Mesenchymal stem cell (in vitro differentiated cells and primary cell): ENCODE measurements around the gene TSPAN12.
"Not testable (repeated sequence)": the region's sequence is repeated elsewhere in the genome, so short reads cannot be mapped to it uniquely, and the experiment has no call there.

ENCODE experiments used
- DNase-seq: peaks from one replicate; pipeline ENCODE4 v3.0.0-alpha.2; 2013
- H2AFZ ChIP-seq: one replicate; pipeline ENCODE4 v1.6.1; 2013; ENCODE audit warnings: low read depth, mild to moderate bottlenecking, control low read depth, inconsistent platforms, low read length, moderate library complexity
- H2AK5ac ChIP-seq: 2 replicates; pipeline ENCODE4 v1.6.1; 2013; ENCODE audit warnings: low read length, moderate library complexity, mild to moderate bottlenecking, inconsistent platforms; ENCODE audit not compliant: severe bottlenecking
- H2BK120ac ChIP-seq: one replicate; pipeline ENCODE4 v1.6.1; 2013; ENCODE audit warnings: low read depth, mild to moderate bottlenecking, inconsistent platforms, low read length, moderate library complexity
- H2BK12ac ChIP-seq, 2 experiments: one replicate each; pipeline ENCODE4 v1.6.1; 2013; ENCODE audit warnings: inconsistent platforms in 2 of 2, low read length in 2 of 2, mild to moderate bottlenecking in 2 of 2, moderate library complexity in 2 of 2, control low read depth in 1 of 2
- H2BK15ac ChIP-seq: one replicate; pipeline ENCODE4 v1.6.1; 2013; ENCODE audit warnings: mild to moderate bottlenecking, low read depth, inconsistent platforms; ENCODE audit not compliant: poor library complexity, severe bottlenecking
- H2BK5ac ChIP-seq: 2 replicates; pipeline ENCODE4 v1.6.1; 2013; ENCODE audit warnings: low read depth, mild to moderate bottlenecking, low read length, control low read depth, inconsistent platforms; ENCODE audit not compliant: poor library complexity, severe bottlenecking
- H3K14ac ChIP-seq, 2 experiments: one replicate each; pipeline ENCODE4 v1.6.1; 2013; ENCODE audit warnings: inconsistent platforms in 2 of 2, low read length in 2 of 2, control low read depth in 1 of 2, mild to moderate bottlenecking in 1 of 2, moderate library complexity in 1 of 2
- H3K18ac ChIP-seq, 2 experiments: one replicate each; pipeline ENCODE4 v1.6.1; 2013; ENCODE audit warnings: inconsistent platforms in 2 of 2, low read length in 2 of 2, control low read depth in 1 of 2, low read depth in 1 of 2, mild to moderate bottlenecking in 1 of 2
- H3K23ac ChIP-seq, 2 experiments: one replicate each; pipeline ENCODE4 v1.6.1; 2013; ENCODE audit warnings: inconsistent platforms in 2 of 2, low read length in 2 of 2, mild to moderate bottlenecking in 2 of 2, moderate library complexity in 2 of 2, control low read depth in 1 of 2
- H3K27ac ChIP-seq: 2 replicates; pipeline ENCODE4 v1.5.1; 2013; ENCODE audit warnings: mild to moderate bottlenecking, moderate library complexity, low read length, control low read depth, inconsistent platforms; ENCODE audit not compliant: poor library complexity, severe bottlenecking
- H3K27me3 ChIP-seq, 2 experiments: 2 replicates each; pipeline versions ENCODE4 v1.6.1 to v1.7.0; 2013; ENCODE audit warnings: low read length in 2 of 2, mild to moderate bottlenecking in 2 of 2, moderate library complexity in 2 of 2, control low read depth in 1 of 2, inconsistent platforms in 1 of 2; ENCODE audit not compliant: control insufficient read depth in 1 of 2, insufficient read depth in 1 of 2
- H3K36me3 ChIP-seq, 2 experiments: 2 replicates each; pipeline versions ENCODE4 v1.6.1 to v1.7.0; 2013; ENCODE audit warnings: low read length in 2 of 2, control low read depth in 1 of 2, inconsistent platforms in 1 of 2, low read depth in 1 of 2, mild to moderate bottlenecking in 1 of 2; ENCODE audit not compliant: insufficient read depth in 2 of 2, control insufficient read depth in 1 of 2
- H3K4ac ChIP-seq, 2 experiments: one replicate each; pipeline ENCODE4 v1.6.1; 2013; ENCODE audit warnings: inconsistent platforms in 2 of 2, low read length in 2 of 2, mild to moderate bottlenecking in 2 of 2, moderate library complexity in 2 of 2, control low read depth in 1 of 2, low read depth in 1 of 2
- H3K4me1 ChIP-seq: 2 replicates; pipeline ENCODE4 v1.6.1; 2013; ENCODE audit warnings: low read depth, low read length, control low read depth; ENCODE audit not compliant: control insufficient read depth, insufficient read depth
- H3K4me2 ChIP-seq: 2 replicates; pipeline ENCODE4 v1.6.1; 2013; ENCODE audit warnings: low read length, mild to moderate bottlenecking, inconsistent platforms; ENCODE audit not compliant: poor library complexity, severe bottlenecking
- H3K4me3 ChIP-seq, 2 experiments: 2 replicates each; pipeline versions ENCODE4 v1.5.1 to v1.7.0; 2013; ENCODE audit warnings: low read length in 2 of 2, mild to moderate bottlenecking in 2 of 2, control low read depth in 1 of 2, low read depth in 1 of 2; ENCODE audit not compliant: insufficient read depth in 1 of 2
- H3K79me1 ChIP-seq: replicated peaks from 2 replicates; pipeline ENCODE4 v1.6.1; 2013; ENCODE audit warnings: mild to moderate bottlenecking, control low read depth, low read length, inconsistent platforms; ENCODE audit not compliant: poor library complexity, severe bottlenecking
- H3K9ac ChIP-seq: 2 replicates; pipeline ENCODE4 v1.7.0; 2013; ENCODE audit warnings: mild to moderate bottlenecking, low read length, moderate library complexity
- H3K9me3 ChIP-seq: 2 replicates; pipeline ENCODE4 v1.7.0; 2013; ENCODE audit warnings: mild to moderate bottlenecking, low read length; ENCODE audit not compliant: control insufficient read depth
- H4K8ac ChIP-seq: one replicate; pipeline ENCODE4 v1.6.1; 2013; ENCODE audit warnings: inconsistent platforms, mild to moderate bottlenecking, low read length, moderate library complexity
- H4K91ac ChIP-seq: one replicate; pipeline ENCODE4 v1.6.1; 2013; ENCODE audit warnings: mild to moderate bottlenecking, low read length, inconsistent platforms
- WGBS: methylation state at CpG from one replicate; pipeline ENCODE4 v1.1.7; 2013; ENCODE audit warnings: mixed read lengths; 5-methylcytosine and 5-hydroxymethylcytosine counted together

TSPAN12 gene

DNA sequence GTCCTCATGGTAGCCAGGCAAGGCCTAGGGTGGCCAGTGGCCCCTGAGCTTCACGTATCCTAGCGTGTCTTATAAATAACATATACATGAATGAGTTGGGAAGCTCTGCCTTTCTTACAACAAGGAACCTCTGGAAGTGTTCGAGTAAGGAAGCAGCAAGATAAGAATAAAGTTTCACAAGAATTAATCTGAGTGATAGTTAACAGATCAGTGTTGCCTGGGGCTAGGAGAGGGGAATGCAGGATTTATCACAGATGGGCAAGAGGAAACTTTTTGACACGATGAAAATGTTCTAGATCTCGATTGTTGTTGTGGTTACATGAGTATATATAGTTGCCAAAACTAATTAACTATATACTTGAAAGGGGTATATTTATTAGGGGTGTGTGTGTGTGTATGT lies 74.2 kb downstream of the TSPAN12 start:
- WGBS = 84% methylated on average over 4 of the region's 5 CpGs
- Histone ChIP-seq H3K9me3 (no peaks in the 10 kb centered on the region), H3K36me3 (no peaks in the 10 kb centered on the region), H2BK5ac (no peak overlapping the region), H3K27me3 (no peaks in the 10 kb centered on the region), H2AK5ac (no peak overlapping the region), H3K4me3 (no peak overlapping the region), H4K91ac (no peak overlapping the region), H2AFZ (no peak overlapping the region), H2BK120ac (no peak overlapping the region), H3K14ac (no peak overlapping the region), H3K79me1 (no peaks in the 10 kb centered on the region), H3K4me1 (no peaks in the 10 kb centered on the region), H2BK12ac (no peak overlapping the region), H3K27ac (no peak overlapping the region), H3K9ac (no peak overlapping the region), H4K8ac (no peak overlapping the region), H3K23ac (no peak overlapping the region), H3K4ac (no peak overlapping the region), H3K18ac (no peak overlapping the region), H3K4me2 (no peak overlapping the region), H2BK15ac (no peak overlapping the region)
- DNase-seq = no peak

DNA sequence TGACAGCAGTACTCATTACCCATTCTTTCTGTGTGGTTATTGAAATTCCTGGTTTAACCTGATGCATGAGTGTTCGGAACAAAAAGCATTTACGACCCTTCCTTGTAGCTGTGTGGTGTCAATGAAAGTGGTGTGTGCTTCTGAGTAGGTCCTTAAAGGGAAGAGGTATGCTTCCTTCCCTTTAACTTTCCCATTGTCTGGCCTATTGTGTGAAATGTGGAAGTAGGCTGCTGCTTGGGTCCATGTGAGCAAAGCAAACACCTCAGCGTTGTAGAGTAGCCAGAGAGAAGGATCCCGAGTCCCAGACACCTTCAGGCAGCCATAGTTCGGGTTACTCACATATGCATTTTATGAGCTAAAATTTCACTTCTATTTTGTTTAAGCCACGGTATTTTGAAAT lies 74.7 kb downstream of the TSPAN12 start:
- Histone ChIP-seq H2AK5ac (no peak overlapping the region), H3K9me3 (no peaks in the 10 kb centered on the region), H2BK15ac (no peak overlapping the region), H4K91ac (no peak overlapping the region), H3K14ac (no peak overlapping the region), H2BK5ac (no peak overlapping the region), H3K4me1 (no peaks in the 10 kb centered on the region), H3K79me1 (no peaks in the 10 kb centered on the region), H3K27ac (no peak overlapping the region), H3K4ac (no peak overlapping the region), H2AFZ (no peak overlapping the region), H3K18ac (no peak overlapping the region), H3K9ac (no peak overlapping the region), H3K36me3 (no peaks in the 10 kb centered on the region), H3K4me2 (no peak overlapping the region), H4K8ac (no peak overlapping the region), H3K23ac (no peak overlapping the region), H2BK120ac (no peak overlapping the region), H3K4me3 (no peak overlapping the region), H3K27me3 (no peaks in the 10 kb centered on the region), H2BK12ac (no peak overlapping the region)
- WGBS = 89% methylated on average over 6 of the region's 6 CpGs
- no peak for DNase-seq

DNA sequence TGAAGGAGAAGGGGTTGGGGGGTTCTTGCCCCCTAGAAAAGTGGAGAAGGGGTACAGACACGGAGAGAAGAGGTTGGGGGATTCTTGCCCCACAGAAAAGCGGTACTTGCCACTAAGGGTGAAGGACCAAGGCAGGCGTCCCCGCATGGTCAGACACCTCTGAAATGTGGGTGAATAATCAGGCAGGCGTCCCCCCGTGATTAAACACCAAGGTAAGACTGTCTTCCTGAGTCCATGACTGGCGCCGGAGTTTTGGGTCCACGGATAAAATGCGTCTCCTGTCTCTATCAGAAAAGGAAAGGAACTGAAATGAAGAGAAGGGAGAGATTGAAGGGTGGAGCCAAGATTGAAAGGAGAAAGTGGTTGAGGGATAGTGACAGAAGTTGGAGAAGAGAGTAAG lies 76.0 kb downstream of the TSPAN12 start:
- not testable (repeated sequence) for H3K79me1 ChIP-seq, H3K4me2 ChIP-seq, H3K9me3 ChIP-seq, H3K4me1 ChIP-seq, H3K36me3 ChIP-seq, H2AK5ac ChIP-seq, H3K4me3 ChIP-seq, H3K27me3 ChIP-seq, H3K14ac ChIP-seq, H4K91ac ChIP-seq, H3K18ac ChIP-seq, H4K8ac ChIP-seq, H2BK12ac ChIP-seq, H2BK15ac ChIP-seq, DNase-seq, H2AFZ ChIP-seq, H2BK120ac ChIP-seq, H3K4ac ChIP-seq, H3K27ac ChIP-seq, H3K9ac ChIP-seq, H3K23ac ChIP-seq, H2BK5ac ChIP-seq
- WGBS = 98% methylated on average over 10 of the region's 10 CpGs

DNA sequence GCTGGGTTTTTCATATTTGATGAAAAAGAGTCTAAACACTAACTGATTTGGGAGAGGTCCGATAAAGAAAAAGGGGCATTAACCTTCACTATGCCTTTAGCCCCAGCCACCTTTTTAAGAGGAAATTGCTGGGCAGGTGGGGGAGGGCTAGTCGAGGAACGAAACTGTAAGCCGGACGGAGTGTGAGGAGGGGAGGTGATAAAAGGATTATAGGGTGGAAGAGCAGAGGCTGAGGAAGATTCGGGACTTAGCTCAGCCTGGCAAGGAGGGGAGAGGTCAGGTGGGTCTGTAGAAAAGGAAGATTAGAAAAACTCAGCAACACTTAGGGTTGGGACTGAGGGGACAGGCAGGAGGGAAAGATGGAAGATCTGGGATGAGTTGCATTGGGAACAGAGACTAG lies 77.0 kb downstream of the TSPAN12 start:
- no peak overlapping the region for H3K9ac ChIP-seq
- no peak overlapping the region for H3K27ac ChIP-seq
- H2BK12ac ChIP-seq = no peak overlapping the region
- 44% methylated on average over 5 of the region's 6 CpGs for WGBS
- no peaks in the 10 kb centered on the region for H3K4me1 ChIP-seq
- no peaks in the 10 kb centered on the region for H3K36me3 ChIP-seq
- no peak overlapping the region for H2AFZ ChIP-seq
- H3K27me3 ChIP-seq = no peaks in the 10 kb centered on the region
- H4K8ac ChIP-seq = no peak overlapping the region
- no peak overlapping the region for H2BK5ac ChIP-seq
- H3K23ac ChIP-seq = no peak overlapping the region
- no peak overlapping the region for H3K14ac ChIP-seq
- no peak overlapping the region for H3K4ac ChIP-seq
- H3K18ac ChIP-seq = no peak overlapping the region
- no peaks in the 10 kb centered on the region for H3K9me3 ChIP-seq
- H2BK15ac ChIP-seq = no peak overlapping the region
- H2BK120ac ChIP-seq = no peak overlapping the region
- H3K4me2 ChIP-seq = no peak overlapping the region
- H4K91ac ChIP-seq = no peak overlapping the region
- no peak for DNase-seq
- H3K79me1 ChIP-seq = no peaks in the 10 kb centered on the region
- no peak overlapping the region for H2AK5ac ChIP-seq
- no peak overlapping the region for H3K4me3 ChIP-seq
